ENCODE measurements around the gene IL10RA. TPM values are rescaled to one million over a fixed set of nuclear protein-coding genes. Genes with fewer than 3 reads are reported as not detected.

IL10RA gene
- total RNA-seq, 6 experiments from 2014 or later, result 4.9 to 17.9 (median 7.4) TPM

GRCh38 chr11:117996058-117996457 is 9.9 kb downstream of the IL10RA start:
- TF ChIP-seq CTCF (IDR thresholded peaks at IDR 0.05) (no peak), POLR2A (IDR thresholded peaks at IDR 0.05) (no peak)
- peaks cover 0 to 12% (median 0%) of the 10 kb centered on the region in 4 donors for H3K4me1 ChIP-seq
- no CpG with 5 or more reads among the region's 4 CpGs for WGBS (ENCODE audit: insufficient coverage, low coverage, low lambda C conversion rate, missing lambda C conversion rate)
- intact Hi-C loops (cut with DNase I), result no loop called here
- H3K27ac ChIP-seq, result no peak overlapping the region
- H3K27me3 ChIP-seq, result no peaks in the 10 kb centered on the region
- no peaks in the 10 kb centered on the region for H3K9me3 ChIP-seq
- peaks cover 0 to 9% (median 0%) of the 10 kb centered on the region in 4 donors for H3K36me3 ChIP-seq
- no peak overlapping the region for H3K4me3 ChIP-seq
- DNase-seq, result no peak
- no peak for ATAC-seq

GRCh38 chr11:117997406-117997805 is 11.2 kb downstream of the IL10RA start:
- Histone ChIP-seq H3K27ac (no peak overlapping the region), H3K4me3 (no peak overlapping the region), H3K36me3 (peaks cover 0 to 9% (median 0%) of the 10 kb centered on the region in 4 donors), H3K4me1 (peaks cover 0 to 6% (median 0%) of the 10 kb centered on the region in 4 donors), H3K9me3 (no peaks in the 10 kb centered on the region), H3K27me3 (no peaks in the 10 kb centered on the region)
- TF ChIP-seq CTCF (IDR thresholded peaks at IDR 0.05) (no peak), POLR2A (IDR thresholded peaks at IDR 0.05) (no peak)
- intact Hi-C loops (cut with DNase I), result no loop called here
- no peak for ATAC-seq
- WGBS (ENCODE audit: insufficient coverage, low coverage, low lambda C conversion rate, missing lambda C conversion rate), result 80% methylated on average over 2 of the region's 2 CpGs
- no peak for DNase-seq

- 61% methylated on average over 9 of the region's 9 CpGs for WGBS (ENCODE audit: insufficient coverage, low coverage, low lambda C conversion rate, missing lambda C conversion rate)
- TF ChIP-seq CTCF (IDR thresholded peaks at IDR 0.05), result no peak
- TF ChIP-seq POLR2A (IDR thresholded peaks at IDR 0.05), result no peak
Measured at GRCh38 chr11:117997823-117998579, 11.8 kb downstream of the IL10RA start.

GRCh38 chr11:117998664-117999353 is 12.6 kb downstream of the IL10RA start:
- no peaks in the 10 kb centered on the region for H3K27me3 ChIP-seq
- peak in 1 of 3 donors; percentile 37 for DNase-seq
- peaks cover 0 to 9% (median 0%) of the 10 kb centered on the region in 4 donors for H3K36me3 ChIP-seq
- no peak for TF ChIP-seq POLR2A (IDR thresholded peaks at IDR 0.05)
- TF ChIP-seq CTCF (IDR thresholded peaks at IDR 0.05), result no peak
- H3K4me3 ChIP-seq, result no peak overlapping the region
- no peak overlapping the region for H3K27ac ChIP-seq
- H3K9me3 ChIP-seq, result no peaks in the 10 kb centered on the region
- WGBS (ENCODE audit: insufficient coverage, low coverage, low lambda C conversion rate, missing lambda C conversion rate), result 74% methylated on average over 3 of the region's 10 CpGs
- no peaks in the 10 kb centered on the region for H3K4me1 ChIP-seq
- intact Hi-C loops (cut with DNase I), result no loop called here
- ATAC-seq, result no peak

More at GRCh38 chr11:117997823-117998579, 11.8 kb downstream of the IL10RA start:
- Histone ChIP-seq H3K36me3 (peaks cover 0 to 9% (median 0%) of the 10 kb centered on the region in 4 donors), H3K9me3 (no peaks in the 10 kb centered on the region), H3K4me1 (no peaks in the 10 kb centered on the region), H3K27ac (no peak overlapping the region), H3K27me3 (no peaks in the 10 kb centered on the region), H3K4me3 (no peak overlapping the region)
- DNase-seq, result no peak
- intact Hi-C loops (cut with DNase I), result no loop called here
- ATAC-seq, result no peak
